ENCODE data around the gene ZNF397. TPM values are rescaled to one million over a fixed set of nuclear protein-coding genes. Genes with fewer than 3 reads are reported as not detected.

The ZNF397 gene
- total and polyA plus RNA-seq, 9 of the 15 experiments (the other 6 are each of a cell fraction or from before 2014, with no cell fraction given) = 6.4 to 24.2 (median 19.3) TPM

- TF ChIP-seq RBM14 (IDR thresholded peaks at IDR 0.05; ENCODE audit: borderline replicate concordance, insufficient read depth, low read depth, low read length) (no peak), CEBPZ (IDR thresholded peaks at IDR 0.05; ENCODE audit: borderline replicate concordance, low read depth, low read length) (no peak), ZKSCAN3 (CRISPR knock-in tag; IDR thresholded peaks at IDR 0.05) (no peak), ZNF785 (CRISPR knock-in tag; IDR thresholded peaks at IDR 0.05) (no peak), NFXL1 (CRISPR knock-in tag; IDR thresholded peaks at IDR 0.05) (no peak), ZNF280B (CRISPR knock-in tag; IDR thresholded peaks at IDR 0.05) (no peak), CHD7 (IDR thresholded peaks at IDR 0.05; ENCODE audit: low read depth, low read length) (no peak)
These were observed at the start of gene ZNF397 (continued) for GRCh38 chr18:35240664-35241447.

All from K562 (cell line).